GM13976 (cell line): ENCODE measurements around the gene TAF4.

Experiments
- DNase-seq: peaks from one replicate; pipeline ENCODE4 v3.0.0; 2012; ENCODE audit warnings: low spot score
- in situ Hi-C: fragments of 300-500 bp; cut with MboI; formaldehyde crosslinking; loops from one replicate; pipeline ENCODE4 v1.12.0; 2022; ENCODE audit warnings: low sequenced_read_pairs, mixed read lengths, inconsistent platforms; ENCODE audit not compliant: unreplicated experiment
- TF ChIP-seq, protein P1 (sequence below): IDR thresholded peaks from 2 replicates; pipeline ENCODE4 v1.5.1; 2012; ENCODE audit warnings: borderline replicate concordance, mild to moderate bottlenecking; ENCODE audit not compliant: insufficient read depth; ENCODE audit errors: extremely low read depth, missing control alignments, control extremely low read depth

TAF4 gene

DNA sequence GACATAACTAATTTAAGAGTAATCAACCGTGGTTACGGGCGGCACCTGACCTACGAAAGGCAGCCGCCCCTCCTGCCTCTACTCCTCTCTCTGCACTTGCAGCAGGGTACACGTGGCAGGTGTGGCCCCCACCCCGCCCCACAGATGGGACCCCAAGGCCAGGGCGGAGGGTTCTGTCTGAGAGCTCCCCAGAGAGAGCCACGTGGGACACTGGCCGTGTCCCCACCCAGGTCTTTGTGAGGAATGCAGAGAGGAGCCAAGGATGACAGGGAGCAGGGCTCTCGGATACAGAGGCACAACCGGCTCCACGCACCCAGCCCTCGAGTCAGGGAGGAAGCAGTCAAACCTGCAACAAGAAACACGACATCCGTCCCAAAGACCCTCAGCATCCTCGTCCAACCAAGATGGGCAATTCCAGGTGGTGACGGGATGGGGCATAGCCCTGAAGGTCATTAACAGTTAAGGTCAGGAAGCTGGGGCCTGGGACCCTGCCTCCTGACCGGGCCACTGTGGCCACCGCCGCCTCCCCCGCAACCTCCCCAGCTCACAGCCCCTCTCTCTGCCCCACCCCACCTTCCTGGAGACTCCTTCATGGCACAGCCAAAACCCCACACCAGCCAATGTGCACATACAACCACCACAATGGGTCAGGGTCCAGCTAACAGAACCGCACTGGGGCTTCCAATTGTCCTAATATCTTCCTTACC lies 47.1 kb downstream of the TAF4 start:
- no peak for DNase-seq
- TF ChIP-seq, protein P1, sequence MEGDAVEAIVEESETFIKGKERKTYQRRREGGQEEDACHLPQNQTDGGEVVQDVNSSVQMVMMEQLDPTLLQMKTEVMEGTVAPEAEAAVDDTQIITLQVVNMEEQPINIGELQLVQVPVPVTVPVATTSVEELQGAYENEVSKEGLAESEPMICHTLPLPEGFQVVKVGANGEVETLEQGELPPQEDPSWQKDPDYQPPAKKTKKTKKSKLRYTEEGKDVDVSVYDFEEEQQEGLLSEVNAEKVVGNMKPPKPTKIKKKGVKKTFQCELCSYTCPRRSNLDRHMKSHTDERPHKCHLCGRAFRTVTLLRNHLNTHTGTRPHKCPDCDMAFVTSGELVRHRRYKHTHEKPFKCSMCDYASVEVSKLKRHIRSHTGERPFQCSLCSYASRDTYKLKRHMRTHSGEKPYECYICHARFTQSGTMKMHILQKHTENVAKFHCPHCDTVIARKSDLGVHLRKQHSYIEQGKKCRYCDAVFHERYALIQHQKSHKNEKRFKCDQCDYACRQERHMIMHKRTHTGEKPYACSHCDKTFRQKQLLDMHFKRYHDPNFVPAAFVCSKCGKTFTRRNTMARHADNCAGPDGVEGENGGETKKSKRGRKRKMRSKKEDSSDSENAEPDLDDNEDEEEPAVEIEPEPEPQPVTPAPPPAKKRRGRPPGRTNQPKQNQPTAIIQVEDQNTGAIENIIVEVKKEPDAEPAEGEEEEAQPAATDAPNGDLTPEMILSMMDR, result no peak
- in situ Hi-C loops, result loop anchor here (10.0 kb wide), 1 partner anchor 126 kb away; the partner anchor contains the start of genes PSMA7 and SS18L1

DNA sequence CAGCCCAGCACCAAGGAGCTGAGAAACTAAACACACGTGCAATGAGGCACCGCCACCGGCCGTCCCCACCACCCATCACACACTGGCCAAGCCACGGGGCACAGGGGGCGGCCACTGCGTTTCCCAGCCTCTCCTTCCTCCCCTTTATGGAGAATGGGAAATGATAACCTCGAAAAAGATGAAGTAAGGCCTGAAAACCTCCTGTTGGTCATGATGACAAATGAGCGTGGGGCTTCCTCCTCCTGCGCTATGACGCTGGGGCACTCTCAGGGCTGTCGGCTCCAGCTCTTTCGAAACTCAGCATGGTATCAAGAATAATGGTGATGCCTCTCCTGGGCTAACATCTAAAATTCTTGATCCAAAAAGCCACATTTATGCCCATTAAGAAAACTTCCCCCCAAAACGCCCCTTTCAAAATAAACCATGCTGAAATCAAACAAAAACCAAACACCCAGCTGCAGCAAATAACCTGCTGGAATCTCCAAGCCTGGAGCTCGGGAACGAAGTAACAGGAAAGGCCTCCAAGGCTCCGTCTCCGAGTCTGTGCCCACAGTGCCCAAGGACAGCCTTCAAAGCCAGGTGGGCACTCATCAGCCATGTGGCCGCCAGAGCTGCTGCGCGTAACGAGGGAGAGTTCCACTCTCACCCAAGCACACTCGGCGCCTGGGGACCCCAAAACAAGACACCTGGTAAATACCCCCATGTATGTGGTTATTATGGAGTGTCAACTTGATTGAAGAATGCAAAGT lies 50.0 kb downstream of the TAF4 start:
- DNase-seq, result no peak
- in situ Hi-C loops, result loop anchor here (10.0 kb wide), 1 partner anchor 129 kb away; the partner anchor contains the start of genes PSMA7 and SS18L1
- TF ChIP-seq, protein P1, result no peak

DNA sequence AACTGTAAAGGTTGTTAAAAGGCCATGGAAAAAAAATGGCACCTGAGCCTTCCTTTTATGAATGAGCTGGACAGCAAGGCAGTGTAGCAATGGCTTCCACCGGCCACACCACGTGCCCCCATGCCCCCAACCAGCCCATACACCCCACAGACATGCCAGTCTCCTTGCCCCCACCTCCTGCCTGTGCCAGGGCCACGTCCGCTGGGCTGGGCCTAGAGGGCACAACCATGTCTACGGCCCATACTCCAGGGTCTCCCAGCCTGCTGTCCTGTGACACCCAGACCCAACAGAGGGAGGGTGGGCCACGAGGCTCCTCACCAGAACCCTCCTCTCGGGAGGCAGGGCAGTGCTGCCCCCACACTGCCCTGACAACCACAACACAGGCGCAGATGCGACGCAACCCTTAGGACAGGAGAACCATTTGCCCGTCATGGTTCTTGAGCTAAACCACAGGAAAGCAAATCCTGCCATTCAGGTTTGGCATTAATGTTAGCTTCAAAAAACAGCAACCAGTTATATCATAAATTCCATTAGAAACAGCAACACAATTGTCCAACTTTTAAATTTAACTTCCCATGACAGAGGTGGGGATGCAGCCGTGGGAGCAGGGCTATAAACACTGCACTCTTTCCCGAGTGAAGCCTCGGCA lies 50.7 kb downstream of the TAF4 start:
- TF ChIP-seq, protein P1, result no peak
- no peak for DNase-seq
- in situ Hi-C loops, result loop anchor here (10.0 kb wide), 1 partner anchor 130 kb away; the partner anchor contains the start of genes PSMA7 and SS18L1

DNA sequence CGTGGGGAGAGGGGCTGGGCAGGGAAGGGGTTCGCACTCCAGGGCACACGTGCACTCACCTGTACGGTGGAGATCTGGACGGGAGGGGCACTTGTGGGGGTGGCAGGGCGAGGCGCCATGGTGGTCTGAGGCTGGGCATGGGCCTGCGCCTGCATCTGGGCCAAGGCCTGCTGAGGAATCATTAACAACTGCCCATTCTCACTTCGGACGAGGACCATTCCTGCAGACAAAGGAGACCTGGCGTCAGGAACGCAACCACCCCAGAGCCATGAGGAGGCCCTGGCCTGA lies 51.2 kb downstream of the TAF4 start:
- no peak for DNase-seq
- in situ Hi-C loops, result loop anchor here (10.0 kb wide), 1 partner anchor 130 kb away; the partner anchor contains the start of genes PSMA7 and SS18L1
- TF ChIP-seq, protein P1, result no peak

DNA sequence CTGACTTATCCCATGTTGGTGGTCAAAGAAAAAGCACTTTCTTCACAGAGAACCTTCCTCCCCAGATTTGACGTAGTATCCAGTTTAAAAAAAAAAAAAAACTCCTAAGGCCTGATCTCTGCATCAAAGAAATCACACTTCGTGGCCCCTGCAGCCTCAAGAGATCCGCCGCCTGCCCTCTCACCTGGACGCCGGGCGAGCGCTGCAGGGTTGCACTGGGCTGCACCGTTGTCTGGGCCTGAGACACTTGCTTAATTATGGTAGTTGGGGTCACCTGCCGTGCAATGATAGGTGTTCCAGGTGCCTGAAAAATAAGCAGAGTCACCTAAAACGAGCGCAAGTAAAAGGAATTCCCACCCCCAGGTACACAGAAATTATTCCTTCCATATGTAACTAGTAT lies 53.0 kb downstream of the TAF4 start:
- in situ Hi-C loops, result loop anchor here (10.0 kb wide), 1 partner anchor 132 kb away; the partner anchor contains the start of genes PSMA7 and SS18L1
- no peak for DNase-seq
- TF ChIP-seq, protein P1, result no peak

DNA sequence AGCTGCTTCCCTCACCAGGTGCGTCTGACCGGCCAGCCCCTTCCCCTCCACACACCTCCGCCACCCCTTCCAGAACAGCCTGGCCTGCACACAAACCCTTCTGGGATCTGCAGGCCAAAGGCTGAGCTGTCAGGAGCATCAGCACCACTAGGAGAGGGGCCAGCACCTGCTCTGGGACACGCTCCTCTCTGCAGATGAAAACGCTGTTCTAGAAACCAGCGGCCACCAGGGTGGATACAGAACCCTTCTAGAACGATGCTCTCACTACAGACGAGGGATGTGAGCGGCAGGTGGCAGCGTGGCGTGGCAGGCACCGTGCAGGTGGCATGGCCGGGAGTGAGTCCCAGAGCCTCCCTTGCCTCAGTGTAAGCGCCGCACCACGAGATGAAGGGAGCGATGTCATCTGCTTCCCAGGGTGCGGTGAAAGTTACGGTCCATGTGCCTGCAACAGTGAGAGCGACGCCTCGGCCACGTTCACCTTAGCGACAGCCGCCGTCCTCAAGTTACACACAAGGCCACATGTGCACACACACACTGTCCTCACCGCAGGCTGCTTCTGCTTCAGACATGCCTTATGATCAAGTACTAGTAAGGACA lies 53.6 kb downstream of the TAF4 start:
- in situ Hi-C loops, result loop anchor here (10.0 kb wide), 1 partner anchor 133 kb away; the partner anchor contains the start of genes PSMA7 and SS18L1

More for the DNA sequence above, 53.6 kb downstream of the TAF4 start:
- DNase-seq, result no peak
- TF ChIP-seq, protein P1, result no peak
